Immature natural killer cell (primary cell): ENCODE data around the gene OTOP3. TPM values are rescaled to one million over a fixed set of nuclear protein-coding genes. Genes with fewer than 3 reads are reported as not detected.
"Not testable (repeated sequence)": the region's sequence is repeated elsewhere in the genome, so short reads cannot be mapped to it uniquely, and the experiment has no call there.

Source experiments
- DNase-seq, 3 donors: peaks; one replicate each; pipeline ENCODE4 v3.0.0; 2022; ENCODE audit warnings: mixed read lengths in 1 of 3
- H3K27ac Mint-ChIP-seq, 6 donors: one replicate each; pipeline ENCODE4 v1.8.0; 2020; ENCODE audit warnings: mixed read lengths in 6 of 6, mild to moderate bottlenecking in 5 of 6, inconsistent platforms in 4 of 6, moderate library complexity in 3 of 6
- H3K27me3 Mint-ChIP-seq, 3 donors: one replicate each; pipeline ENCODE4 v1.8.0; 2020 to 2021; ENCODE audit warnings: low read depth in 3 of 3, mild to moderate bottlenecking in 3 of 3, mixed read lengths in 3 of 3, moderate library complexity in 3 of 3, inconsistent platforms in 1 of 3
- H3K36me3 Mint-ChIP-seq, 3 donors: one replicate each; pipeline ENCODE4 v1.8.0; 2020; ENCODE audit warnings: mixed read lengths in 3 of 3, inconsistent platforms in 2 of 3, mild to moderate bottlenecking in 2 of 3
- H3K4me1 Mint-ChIP-seq, 2 donors: one replicate each; pipeline ENCODE4 v1.8.0; 2020; ENCODE audit warnings: inconsistent platforms in 2 of 2, mild to moderate bottlenecking in 2 of 2, mixed read lengths in 2 of 2, moderate library complexity in 1 of 2
- H3K4me3 Mint-ChIP-seq, 5 donors: one replicate each; pipeline ENCODE4 v1.8.0; 2020; ENCODE audit warnings: mild to moderate bottlenecking in 5 of 5, mixed read lengths in 5 of 5, inconsistent platforms in 3 of 5, moderate library complexity in 3 of 5
- H3K9me3 Mint-ChIP-seq, 6 donors: one replicate each; pipeline ENCODE4 v1.8.0; 2020; ENCODE audit warnings: mild to moderate bottlenecking in 6 of 6, mixed read lengths in 6 of 6, inconsistent platforms in 4 of 6, moderate library complexity in 3 of 6
- polyA plus RNA-seq, 3 donors: library from polyadenylated mRNA; unstranded; fragments of 300-500 nt; fragmentation: Illumina TruSeq; gene quantifications; one replicate each; pipeline ENCODE4 v1.2.3, GENCODE V29; 2021

The OTOP3 gene
- polyA plus RNA-seq, 3 donors from 2014 or later: not detected

GRCh38 chr17:74969501-74969900 is 33.8 kb downstream of the OTOP3 start:
- DNase-seq, H3K9me3 Mint-ChIP-seq, H3K4me3 Mint-ChIP-seq, H3K4me1 Mint-ChIP-seq, H3K36me3 Mint-ChIP-seq, H3K27ac Mint-ChIP-seq: not testable (repeated sequence)
- peaks cover 8 to 14% (median 9%) of the 10 kb centered on the region in 3 donors for H3K27me3 Mint-ChIP-seq

GRCh38 chr17:74970395-74970794 is 34.7 kb downstream of the OTOP3 start:
- peaks cover 8 to 17% (median 12%) of the 10 kb centered on the region in 3 donors for H3K27me3 Mint-ChIP-seq
- H3K27ac Mint-ChIP-seq: no peak overlapping the region
- H3K36me3 Mint-ChIP-seq: no peaks in the 10 kb centered on the region
- peaks cover 4 to 6% of the 10 kb centered on the region in 2 donors for H3K4me1 Mint-ChIP-seq
- DNase-seq: no peak
- no peaks in the 10 kb centered on the region for H3K9me3 Mint-ChIP-seq
- H3K4me3 Mint-ChIP-seq: peak overlapping the region in 3 of 5 donors; percentile 26 to 63 (median 35)

- H3K36me3 Mint-ChIP-seq: no peaks in the 10 kb centered on the region
- H3K27me3 Mint-ChIP-seq: peaks cover 8 to 21% (median 12%) of the 10 kb centered on the region in 3 donors
- no peaks in the 10 kb centered on the region for H3K9me3 Mint-ChIP-seq
- H3K4me1 Mint-ChIP-seq: peaks cover 4 to 6% of the 10 kb centered on the region in 2 donors
- no peak overlapping the region for H3K27ac Mint-ChIP-seq
- DNase-seq: no peak
- peak overlapping the region; percentile 44 to 65 (median 59) for H3K4me3 Mint-ChIP-seq
Measured at GRCh38 chr17:74971069-74971841, 35.6 kb downstream of the OTOP3 start.

- no peak for DNase-seq
- peak overlapping the region; percentile 44 to 65 (median 59) for H3K4me3 Mint-ChIP-seq
- H3K27me3 Mint-ChIP-seq: peaks cover 6 to 23% (median 12%) of the 10 kb centered on the region in 3 donors
- no peak overlapping the region for H3K27ac Mint-ChIP-seq
- H3K4me1 Mint-ChIP-seq: peaks cover 4 to 6% of the 10 kb centered on the region in 2 donors
- no peaks in the 10 kb centered on the region for H3K36me3 Mint-ChIP-seq
- H3K9me3 Mint-ChIP-seq: no peaks in the 10 kb centered on the region
Measured at GRCh38 chr17:74971842-74972106, 36.1 kb downstream of the OTOP3 start.

GRCh38 chr17:74972107-74972972 is 36.6 kb downstream of the OTOP3 start, which contains the start of gene HID1:
Gene HID1, minus strand, starts transcription at chr17:74972759. Its CDS starts 103 bp downstream, at chr17:74972656.
- Mint-ChIP-seq H3K4me3 (peak within 1 kb of the TSS; percentile 83 to 95 (median 88)), H3K9me3 (no peaks in the 10 kb centered on the region), H3K27me3 (peaks cover 6 to 24% (median 12%) of the 10 kb centered on the region in 3 donors), H3K36me3 (no peaks in the 10 kb centered on the region), H3K4me1 (peaks cover 4 to 6% of the 10 kb centered on the region in 2 donors), H3K27ac (peak within 1 kb of the TSS in 3 of 6 donors; percentile 3 to 76 (median 62))
- peak; percentile 48 to 61 (median 57) for DNase-seq

GRCh38 chr17:74972973-74973328 is 37.3 kb downstream of the OTOP3 start:
- peak overlapping the region; percentile 83 to 95 (median 88) for H3K4me3 Mint-ChIP-seq
- H3K27me3 Mint-ChIP-seq: peaks cover 6 to 24% (median 12%) of the 10 kb centered on the region in 3 donors
- peaks cover 4 to 6% of the 10 kb centered on the region in 2 donors for H3K4me1 Mint-ChIP-seq
- H3K9me3 Mint-ChIP-seq: no peaks in the 10 kb centered on the region
- DNase-seq: no peak
- no peaks in the 10 kb centered on the region for H3K36me3 Mint-ChIP-seq
- peak overlapping the region in 3 of 6 donors; percentile 3 to 76 (median 62) for H3K27ac Mint-ChIP-seq

GRCh38 chr17:74975943-74976342 is 40.2 kb downstream of the OTOP3 start:
- H3K36me3 Mint-ChIP-seq: no peaks in the 10 kb centered on the region
- no peaks in the 10 kb centered on the region for H3K9me3 Mint-ChIP-seq
- DNase-seq: no peak
- H3K27me3 Mint-ChIP-seq: peaks cover 7 to 24% (median 13%) of the 10 kb centered on the region in 3 donors
- H3K4me3 Mint-ChIP-seq: no peak overlapping the region
- H3K4me1 Mint-ChIP-seq: peaks cover 8 to 11% of the 10 kb centered on the region in 2 donors
- no peak overlapping the region for H3K27ac Mint-ChIP-seq

GRCh38 chr17:74977802-74978201 is 42.1 kb downstream of the OTOP3 start:
- no peak for DNase-seq
- Mint-ChIP-seq H3K4me3 (no peak overlapping the region), H3K27me3 (peaks cover 15 to 31% (median 27%) of the 10 kb centered on the region in 3 donors), H3K4me1 (peaks cover 18 to 23% of the 10 kb centered on the region in 2 donors), H3K36me3 (no peaks in the 10 kb centered on the region), H3K27ac (no peak overlapping the region), H3K9me3 (peaks cover 0 to 2% (median 0%) of the 10 kb centered on the region in 6 donors)

- H3K9me3 Mint-ChIP-seq: peaks cover 0 to 2% (median 0%) of the 10 kb centered on the region in 6 donors
- H3K4me1 Mint-ChIP-seq: peaks cover 13 to 19% of the 10 kb centered on the region in 2 donors
- DNase-seq: no peak
- H3K27me3 Mint-ChIP-seq: peaks cover 11 to 27% (median 26%) of the 10 kb centered on the region in 3 donors
- H3K4me3 Mint-ChIP-seq: no peak overlapping the region
- no peak overlapping the region for H3K27ac Mint-ChIP-seq
- no peaks in the 10 kb centered on the region for H3K36me3 Mint-ChIP-seq
Measured at GRCh38 chr17:74978240-74978639, 42.5 kb downstream of the OTOP3 start.

- peaks cover 10 to 22% (median 19%) of the 10 kb centered on the region in 3 donors for H3K27me3 Mint-ChIP-seq
- H3K4me1 Mint-ChIP-seq: peaks cover 13 to 19% of the 10 kb centered on the region in 2 donors
- peaks cover 0 to 2% (median 0%) of the 10 kb centered on the region in 6 donors for H3K9me3 Mint-ChIP-seq
- peak overlapping the region in 1 of 6 donors; percentile 67 for H3K27ac Mint-ChIP-seq
- H3K36me3 Mint-ChIP-seq: no peaks in the 10 kb centered on the region
- no peak for DNase-seq
- no peak overlapping the region for H3K4me3 Mint-ChIP-seq
Measured at GRCh38 chr17:74979408-74980146, 43.9 kb downstream of the OTOP3 start.

- DNase-seq: no peak
- H3K27me3 Mint-ChIP-seq: peaks cover 10 to 21% (median 13%) of the 10 kb centered on the region in 3 donors
- no peaks in the 10 kb centered on the region for H3K36me3 Mint-ChIP-seq
- peak overlapping the region; percentile 81 to 92 (median 88) for H3K27ac Mint-ChIP-seq
- H3K4me3 Mint-ChIP-seq: peak overlapping the region; percentile 87 to 93 (median 89)
- H3K4me1 Mint-ChIP-seq: peaks cover 13 to 19% of the 10 kb centered on the region in 2 donors
- H3K9me3 Mint-ChIP-seq: peaks cover 0 to 2% (median 0%) of the 10 kb centered on the region in 6 donors
Measured at GRCh38 chr17:74981318-74981978, 45.8 kb downstream of the OTOP3 start.

GRCh38 chr17:74981979-74982662 is 46.4 kb downstream of the OTOP3 start:
- Mint-ChIP-seq H3K4me1 (peaks cover 20 to 23% of the 10 kb centered on the region in 2 donors), H3K27me3 (peaks cover 10 to 22% (median 10%) of the 10 kb centered on the region in 3 donors), H3K36me3 (no peaks in the 10 kb centered on the region), H3K9me3 (peaks cover 0 to 2% (median 0%) of the 10 kb centered on the region in 6 donors), H3K27ac (peak overlapping the region; percentile 81 to 92 (median 88)), H3K4me3 (peak overlapping the region; percentile 87 to 93 (median 89))
- DNase-seq: peak; percentile 84 to 86 (median 86)
